ENCODE results near the gene TXLNG. TPM values are rescaled to one million over a fixed set of nuclear protein-coding genes. Genes with fewer than 3 reads are reported as not detected.

TXLNG gene
- total RNA-seq, 2 experiments from 2014 or later, result 10.4 to 12.2 TPM

- H3K4me1 Mint-ChIP-seq, result peaks cover 6% of the 10 kb centered on the region
- no peaks in the 10 kb centered on the region for H3K27me3 Mint-ChIP-seq
- no peak overlapping the region for H3K27ac Mint-ChIP-seq
- H3K4me3 Mint-ChIP-seq, result no peak overlapping the region
- peaks cover 2% of the 10 kb centered on the region for H3K36me3 Mint-ChIP-seq (ENCODE audit: low read depth)
- ChIA-PET POLR2A (interaction anchor here (0.5 kb wide), 1 partner anchor 16 kb away, joined by 3 read pairs; no protein-coding TSS in a partner anchor), CTCF (interaction anchor here (0.5 to 1.4 kb wide), 3 partner anchors 9 to 218 kb away, joined by 4 to 5 read pairs (median 5); no protein-coding TSS in a partner anchor)
- no peak for DNase-seq
- no peaks in the 10 kb centered on the region for H3K9me3 Mint-ChIP-seq
Observed at GRCh38 chrX:16828124-16828908, 42.0 kb downstream of the TXLNG start.

GRCh38 chrX:16832301-16832700 is 46.0 kb downstream of the TXLNG start:
- POLR2A ChIA-PET, result no interaction called here
- Mint-ChIP-seq H3K4me3 (no peak overlapping the region), H3K36me3 (ENCODE audit: low read depth) (peaks cover 5% of the 10 kb centered on the region), H3K4me1 (no peaks in the 10 kb centered on the region), H3K27ac (no peak overlapping the region), H3K9me3 (no peaks in the 10 kb centered on the region), H3K27me3 (no peaks in the 10 kb centered on the region)
- CTCF ChIA-PET, result interaction anchor here (1.4 kb wide), 1 partner anchor 12 kb away, joined by 4 read pairs; no protein-coding TSS in a partner anchor
- no peak for DNase-seq

- ChIA-PET CTCF (no interaction called here), POLR2A (interaction anchor here (0.6 kb wide), 1 partner anchor 11 kb away, joined by 4 read pairs; no protein-coding TSS in a partner anchor)
- H3K9me3 Mint-ChIP-seq, result no peaks in the 10 kb centered on the region
Observed at GRCh38 chrX:16834806-16835205, 48.5 kb downstream of the TXLNG start.

GRCh38 chrX:16836371-16836770 is 50.1 kb downstream of the TXLNG start:
- Mint-ChIP-seq H3K4me3 (no peak overlapping the region), H3K27ac (no peak overlapping the region)
- POLR2A ChIA-PET, result no interaction called here

More at GRCh38 chrX:16834806-16835205, 48.5 kb downstream of the TXLNG start:
- H3K27me3 Mint-ChIP-seq, result no peaks in the 10 kb centered on the region
- H3K36me3 Mint-ChIP-seq (ENCODE audit: low read depth), result peaks cover 16% of the 10 kb centered on the region
- no peak overlapping the region for H3K27ac Mint-ChIP-seq
- no peak overlapping the region for H3K4me3 Mint-ChIP-seq
- no peaks in the 10 kb centered on the region for H3K4me1 Mint-ChIP-seq
- no peak for DNase-seq

GRCh38 chrX:16838202-16839066 is 52.2 kb downstream of the TXLNG start:
- CTCF ChIA-PET, result interaction anchor here (0.6 to 1.4 kb wide), 3 partner anchors 12 to 54 kb away, joined by 3 read pairs; no protein-coding TSS in a partner anchor
- POLR2A ChIA-PET, result no interaction called here

More at GRCh38 chrX:16836371-16836770, 50.1 kb downstream of the TXLNG start:
- H3K9me3 Mint-ChIP-seq, result no peaks in the 10 kb centered on the region
- H3K36me3 Mint-ChIP-seq (ENCODE audit: low read depth), result peaks cover 18% of the 10 kb centered on the region
- CTCF ChIA-PET, result interaction anchor here (1.2 to 1.6 kb wide), 2 partner anchors 16 to 20 kb away, joined by 3 to 4 read pairs; no protein-coding TSS in a partner anchor
- DNase-seq, result no peak
- no peaks in the 10 kb centered on the region for H3K4me1 Mint-ChIP-seq
- H3K27me3 Mint-ChIP-seq, result no peaks in the 10 kb centered on the region

GRCh38 chrX:16839219-16839851 is 53.1 kb downstream of the TXLNG start:
- H3K36me3 Mint-ChIP-seq (ENCODE audit: low read depth), result peaks cover 20% of the 10 kb centered on the region
- H3K27ac Mint-ChIP-seq, result no peak overlapping the region
- POLR2A ChIA-PET, result no interaction called here
- CTCF ChIA-PET, result interaction anchor here (0.6 to 1.6 kb wide), 5 partner anchors 8 to 53 kb away, joined by 3 read pairs; no protein-coding TSS in a partner anchor
- DNase-seq, result no peak
- H3K4me1 Mint-ChIP-seq, result no peaks in the 10 kb centered on the region
- no peak overlapping the region for H3K4me3 Mint-ChIP-seq
- no peaks in the 10 kb centered on the region for H3K27me3 Mint-ChIP-seq
- no peaks in the 10 kb centered on the region for H3K9me3 Mint-ChIP-seq

More at GRCh38 chrX:16838202-16839066, 52.2 kb downstream of the TXLNG start:
- H3K9me3 Mint-ChIP-seq, result no peaks in the 10 kb centered on the region
- no peaks in the 10 kb centered on the region for H3K4me1 Mint-ChIP-seq
- H3K27ac Mint-ChIP-seq, result no peak overlapping the region
- peaks cover 19% of the 10 kb centered on the region for H3K36me3 Mint-ChIP-seq (ENCODE audit: low read depth)
- no peaks in the 10 kb centered on the region for H3K27me3 Mint-ChIP-seq
- no peak for DNase-seq
- no peak overlapping the region for H3K4me3 Mint-ChIP-seq

GRCh38 chrX:16839852-16840460 is 53.7 kb downstream of the TXLNG start:
- Mint-ChIP-seq H3K9me3 (no peaks in the 10 kb centered on the region), H3K27ac (no peak overlapping the region), H3K36me3 (ENCODE audit: low read depth) (peaks cover 24% of the 10 kb centered on the region), H3K4me3 (no peak overlapping the region), H3K27me3 (no peaks in the 10 kb centered on the region), H3K4me1 (no peaks in the 10 kb centered on the region)
- no peak for DNase-seq
- ChIA-PET POLR2A (no interaction called here), CTCF (interaction anchor here (1.5 to 1.6 kb wide), 3 partner anchors 9 to 14 kb away, joined by 3 to 7 read pairs (median 3); no protein-coding TSS in a partner anchor)

- Mint-ChIP-seq H3K9me3 (no peaks in the 10 kb centered on the region), H3K27me3 (no peaks in the 10 kb centered on the region), H3K4me3 (no peak overlapping the region), H3K36me3 (ENCODE audit: low read depth) (peaks cover 23% of the 10 kb centered on the region), H3K4me1 (no peaks in the 10 kb centered on the region), H3K27ac (no peak overlapping the region)
- ChIA-PET POLR2A (no interaction called here), CTCF (interaction anchor here (0.6 kb wide), 2 partner anchors 14 to 364 kb away, joined by 3 to 5 read pairs; no protein-coding TSS in a partner anchor)
- DNase-seq, result no peak
Observed at GRCh38 chrX:16842684-16843083, 56.4 kb downstream of the TXLNG start.

- Mint-ChIP-seq H3K27ac (no peak overlapping the region), H3K4me1 (no peaks in the 10 kb centered on the region), H3K9me3 (no peaks in the 10 kb centered on the region), H3K4me3 (no peak overlapping the region), H3K27me3 (no peaks in the 10 kb centered on the region), H3K36me3 (ENCODE audit: low read depth) (peaks cover 20% of the 10 kb centered on the region)
- ChIA-PET CTCF (no interaction called here), POLR2A (no interaction called here)
- no peak for DNase-seq
Observed at GRCh38 chrX:16843208-16843909, 57.1 kb downstream of the TXLNG start.

GRCh38 chrX:16845686-16846085 is 59.4 kb downstream of the TXLNG start:
- Mint-ChIP-seq H3K9me3 (no peaks in the 10 kb centered on the region), H3K27me3 (no peaks in the 10 kb centered on the region), H3K4me1 (no peaks in the 10 kb centered on the region), H3K36me3 (ENCODE audit: low read depth) (peaks cover 25% of the 10 kb centered on the region), H3K27ac (no peak overlapping the region), H3K4me3 (no peak overlapping the region)
- CTCF ChIA-PET, result no interaction called here
- POLR2A ChIA-PET, result interaction anchor here (0.6 kb wide), 1 partner anchor 11 kb away, joined by 4 read pairs; no protein-coding TSS in a partner anchor
- no peak for DNase-seq

- H3K27ac Mint-ChIP-seq, result no peak overlapping the region
- peaks cover 32% of the 10 kb centered on the region for H3K36me3 Mint-ChIP-seq (ENCODE audit: low read depth)
- H3K4me1 Mint-ChIP-seq, result peaks cover under 1% of the 10 kb centered on the region
- H3K27me3 Mint-ChIP-seq, result no peaks in the 10 kb centered on the region
- CTCF ChIA-PET, result no interaction called here
- H3K4me3 Mint-ChIP-seq, result no peak overlapping the region
- POLR2A ChIA-PET, result no interaction called here
- DNase-seq, result no peak
- no peaks in the 10 kb centered on the region for H3K9me3 Mint-ChIP-seq
Observed at GRCh38 chrX:16848541-16848940, 62.3 kb downstream of the TXLNG start.

GRCh38 chrX:16851421-16851820 is 65.2 kb downstream of the TXLNG start:
- H3K27ac Mint-ChIP-seq, result no peak overlapping the region
- no peaks in the 10 kb centered on the region for H3K9me3 Mint-ChIP-seq
- H3K27me3 Mint-ChIP-seq, result no peaks in the 10 kb centered on the region
- peaks cover 33% of the 10 kb centered on the region for H3K36me3 Mint-ChIP-seq (ENCODE audit: low read depth)
- POLR2A ChIA-PET, result no interaction called here
- no peak for DNase-seq
- peaks cover 7% of the 10 kb centered on the region for H3K4me1 Mint-ChIP-seq
- CTCF ChIA-PET, result no interaction called here
- H3K4me3 Mint-ChIP-seq, result no peak overlapping the region

All from activated CD4-positive, alpha-beta T cell treated with anti-CD3 and anti-CD28 coated beads, Interleukin-2, amount 10 ng/mL, durations not matched to agents 7 days and 5 days (primary cell).